SK-N-SH treated with all-trans-retinoic acid at 6 μM for 48 hours (cell line): ENCODE measurements around the gene HECA.

Experiments used
- ATAC-seq: fragments of 200-7000 bp; cut with Tn5 transposase; 3 replicates; pipeline ENCODE4 v1.9.1; 2020; ENCODE audit warnings: mild to moderate bottlenecking, moderate library complexity
- ARNTL ChIP-seq: fragments of 450-650 bp; formaldehyde crosslinking; IDR thresholded peaks from 2 replicates; pipeline ENCODE4 v1.5.0; 2020; ENCODE audit warnings: low read depth, mild to moderate bottlenecking, moderate library complexity, borderline replicate concordance
- BACH2 ChIP-seq: fragments of 250-450 bp; sonication (Bioruptor Pico); IDR thresholded peaks from 2 replicates; pipeline ENCODE4 v1.9.0; 2021; ENCODE audit warnings: mild to moderate bottlenecking, borderline replicate concordance
- ESRRG ChIP-seq: fragments of 250-450 bp; sonication (Bioruptor Pico); IDR thresholded peaks from 2 replicates; pipeline ENCODE4 v1.6.1; 2021; ENCODE audit warnings: mild to moderate bottlenecking
- GLIS3 ChIP-seq: fragments of 250-450 bp; sonication (Bioruptor Pico); IDR thresholded peaks from 2 replicates; pipeline ENCODE4 v1.5.0; 2020; ENCODE audit warnings: mild to moderate bottlenecking, moderate library complexity
- ISL1 ChIP-seq: fragments of 250-450 bp; sonication (Bioruptor Pico); IDR thresholded peaks from 2 replicates; pipeline ENCODE4 v2.1.2; 2022; ENCODE audit warnings: mild to moderate bottlenecking, moderate library complexity
- OSR1 ChIP-seq: fragments of 250-450 bp; sonication (Bioruptor Pico); IDR thresholded peaks from 2 replicates; pipeline ENCODE4 v1.8.0; 2022; ENCODE audit warnings: moderate library complexity, mild to moderate bottlenecking, inconsistent platforms
- PPARA ChIP-seq: fragments of 250-450 bp; sonication (Bioruptor Pico); IDR thresholded peaks from 2 replicates; pipeline ENCODE4 v1.5.0; 2020; ENCODE audit warnings: mild to moderate bottlenecking, borderline replicate concordance
- RARB ChIP-seq: fragments of 250-450 bp; sonication (Bioruptor Pico); IDR thresholded peaks from 2 replicates; pipeline ENCODE4 v1.8.0; 2021; ENCODE audit warnings: mild to moderate bottlenecking, moderate library complexity
- SNAI2 ChIP-seq: fragments of 250-450 bp; sonication (Bioruptor Pico); IDR thresholded peaks from 2 replicates; pipeline ENCODE4 v1.5.0; 2020; ENCODE audit warnings: mild to moderate bottlenecking, moderate library complexity
- TCF4 ChIP-seq: fragments of 250-450 bp; sonication (Bioruptor Pico); IDR thresholded peaks from 2 replicates; pipeline ENCODE4 v1.8.0; 2021; ENCODE audit warnings: mild to moderate bottlenecking, moderate library complexity, borderline replicate concordance
- TOX ChIP-seq: fragments of 250-450 bp; sonication (Bioruptor Pico); IDR thresholded peaks from 2 replicates; pipeline ENCODE4 v1.8.0; 2021; ENCODE audit warnings: mild to moderate bottlenecking, moderate library complexity, borderline replicate concordance
- ZC3H10 ChIP-seq: fragments of 250-450 bp; sonication (Bioruptor Pico); IDR thresholded peaks from 2 replicates; pipeline ENCODE4 v1.5.1; 2021; ENCODE audit warnings: mild to moderate bottlenecking, moderate library complexity
- ZFP3 ChIP-seq: fragments of 250-450 bp; sonication (Bioruptor Pico); IDR thresholded peaks from 2 replicates; pipeline ENCODE4 v1.5.0; 2020; ENCODE audit warnings: mild to moderate bottlenecking, moderate library complexity
- ZFP30 ChIP-seq: fragments of 450-650 bp; formaldehyde crosslinking; IDR thresholded peaks from 2 replicates; pipeline ENCODE4 v1.5.0; 2022; ENCODE audit warnings: mild to moderate bottlenecking, moderate library complexity
- ZNF565 ChIP-seq: fragments of 450-650 bp; formaldehyde crosslinking; conservative IDR thresholded peaks from 2 replicates; pipeline ENCODE4 v1.5.0; 2020; ENCODE audit warnings: low read depth, mild to moderate bottlenecking, moderate library complexity
- ZNF70 ChIP-seq: fragments of 450-650 bp; formaldehyde crosslinking; IDR thresholded peaks from 2 replicates; pipeline ENCODE4 v1.5.0; 2020; ENCODE audit warnings: mild to moderate bottlenecking, moderate library complexity
- ZNF8 ChIP-seq: fragments of 450-650 bp; formaldehyde crosslinking; IDR thresholded peaks from 2 replicates; pipeline ENCODE4 v1.5.0; 2020; ENCODE audit warnings: mild to moderate bottlenecking, moderate library complexity
- TF ChIP-seq, protein P1 (sequence below): fragments of 250-450 bp; sonication (Bioruptor Pico); IDR thresholded peaks from 2 replicates; pipeline ENCODE4 v1.5.1; 2021; ENCODE audit warnings: mild to moderate bottlenecking, moderate library complexity
- TF ChIP-seq, protein P2 (sequence below): fragments of 250-450 bp; sonication (Bioruptor Pico); IDR thresholded peaks from 2 replicates; pipeline ENCODE4 v1.5.1; 2020; ENCODE audit warnings: low read depth, mild to moderate bottlenecking, moderate library complexity
- TF ChIP-seq, protein P3 (sequence below): fragments of 250-450 bp; sonication (Bioruptor Pico); IDR thresholded peaks from 2 replicates; pipeline ENCODE4 v1.8.0; 2020; ENCODE audit warnings: mild to moderate bottlenecking, moderate library complexity, borderline replicate concordance

HECA gene

DNA sequence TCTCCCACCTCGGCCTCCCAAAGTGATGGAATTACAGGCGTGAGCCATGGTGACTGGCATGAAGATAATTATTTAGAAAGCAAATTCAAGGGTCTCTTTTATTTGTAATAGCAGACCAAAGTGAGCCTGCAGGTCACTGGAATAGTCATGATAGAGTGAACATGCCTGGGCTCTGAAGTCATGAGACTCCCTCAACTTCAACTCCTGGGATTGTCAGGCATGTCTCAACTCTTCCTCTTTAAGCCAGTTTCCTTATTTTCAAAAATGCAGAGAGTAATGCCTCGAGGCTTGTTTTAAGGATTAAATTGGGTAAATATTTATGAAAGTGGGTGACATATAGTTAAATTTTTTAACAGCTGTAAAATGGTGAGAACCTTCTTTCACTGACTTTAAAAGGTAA, 22.7 kb upstream of the HECA start (continued):
- TF ChIP-seq OSR1: no peak

DNA sequence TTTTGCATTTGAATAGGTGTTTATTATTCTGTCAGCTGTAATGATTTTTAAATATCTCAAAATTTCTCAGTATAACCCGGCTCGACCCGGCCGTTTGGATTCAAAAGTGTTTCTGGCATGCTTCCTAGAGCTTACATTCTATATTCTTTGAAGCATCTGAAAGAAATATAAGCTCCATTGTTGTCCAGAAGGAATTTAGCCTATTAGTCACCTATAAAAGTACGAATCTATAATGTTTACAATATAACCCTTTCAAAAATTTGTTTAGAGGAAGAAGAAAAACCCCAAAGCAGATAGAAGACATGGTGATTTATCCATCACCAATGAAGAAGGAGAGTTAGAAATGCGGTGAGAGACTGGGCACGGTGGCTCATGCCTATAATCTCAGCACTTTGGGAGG, 22.3 kb upstream of the HECA start:
- ATAC-seq: no peak
- TF ChIP-seq ZNF70 (CRISPR knock-in tag) (no peak), ZC3H10 (CRISPR knock-in tag) (no peak), RARB (CRISPR knock-in tag) (no peak), ARNTL (CRISPR knock-in tag) (no peak), SNAI2 (CRISPR knock-in tag) (no peak), ZFP30 (CRISPR knock-in tag) (no peak), BACH2 (CRISPR knock-in tag) (no peak), TOX (no peak), ISL1 (CRISPR knock-in tag) (no peak), ZNF565 (no peak), TCF4 (CRISPR knock-in tag) (no peak), ZFP3 (no peak), PPARA (CRISPR knock-in tag) (no peak), ZNF8 (CRISPR knock-in tag) (no peak), ESRRG (no peak), GLIS3 (no peak)
- TF ChIP-seq, protein P1, sequence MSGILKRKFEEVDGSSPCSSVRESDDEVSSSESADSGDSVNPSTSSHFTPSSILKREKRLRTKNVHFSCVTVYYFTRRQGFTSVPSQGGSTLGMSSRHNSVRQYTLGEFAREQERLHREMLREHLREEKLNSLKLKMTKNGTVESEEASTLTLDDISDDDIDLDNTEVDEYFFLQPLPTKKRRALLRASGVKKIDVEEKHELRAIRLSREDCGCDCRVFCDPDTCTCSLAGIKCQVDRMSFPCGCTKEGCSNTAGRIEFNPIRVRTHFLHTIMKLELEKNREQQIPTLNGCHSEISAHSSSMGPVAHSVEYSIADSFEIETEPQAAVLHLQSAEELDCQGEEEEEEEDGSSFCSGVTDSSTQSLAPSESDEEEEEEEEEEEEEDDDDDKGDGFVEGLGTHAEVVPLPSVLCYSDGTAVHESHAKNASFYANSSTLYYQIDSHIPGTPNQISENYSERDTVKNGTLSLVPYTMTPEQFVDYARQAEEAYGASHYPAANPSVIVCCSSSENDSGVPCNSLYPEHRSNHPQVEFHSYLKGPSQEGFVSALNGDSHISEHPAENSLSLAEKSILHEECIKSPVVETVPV (CRISPR knock-in tag): no peak
- TF ChIP-seq, protein P2, sequence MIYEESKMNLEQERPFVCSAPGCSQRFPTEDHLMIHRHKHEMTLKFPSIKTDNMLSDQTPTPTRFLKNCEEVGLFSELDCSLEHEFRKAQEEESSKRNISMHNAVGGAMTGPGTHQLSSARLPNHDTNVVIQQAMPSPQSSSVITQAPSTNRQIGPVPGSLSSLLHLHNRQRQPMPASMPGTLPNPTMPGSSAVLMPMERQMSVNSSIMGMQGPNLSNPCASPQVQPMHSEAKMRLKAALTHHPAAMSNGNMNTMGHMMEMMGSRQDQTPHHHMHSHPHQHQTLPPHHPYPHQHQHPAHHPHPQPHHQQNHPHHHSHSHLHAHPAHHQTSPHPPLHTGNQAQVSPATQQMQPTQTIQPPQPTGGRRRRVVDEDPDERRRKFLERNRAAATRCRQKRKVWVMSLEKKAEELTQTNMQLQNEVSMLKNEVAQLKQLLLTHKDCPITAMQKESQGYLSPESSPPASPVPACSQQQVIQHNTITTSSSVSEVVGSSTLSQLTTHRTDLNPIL (CRISPR knock-in tag): no peak
- TF ChIP-seq, protein P3, sequence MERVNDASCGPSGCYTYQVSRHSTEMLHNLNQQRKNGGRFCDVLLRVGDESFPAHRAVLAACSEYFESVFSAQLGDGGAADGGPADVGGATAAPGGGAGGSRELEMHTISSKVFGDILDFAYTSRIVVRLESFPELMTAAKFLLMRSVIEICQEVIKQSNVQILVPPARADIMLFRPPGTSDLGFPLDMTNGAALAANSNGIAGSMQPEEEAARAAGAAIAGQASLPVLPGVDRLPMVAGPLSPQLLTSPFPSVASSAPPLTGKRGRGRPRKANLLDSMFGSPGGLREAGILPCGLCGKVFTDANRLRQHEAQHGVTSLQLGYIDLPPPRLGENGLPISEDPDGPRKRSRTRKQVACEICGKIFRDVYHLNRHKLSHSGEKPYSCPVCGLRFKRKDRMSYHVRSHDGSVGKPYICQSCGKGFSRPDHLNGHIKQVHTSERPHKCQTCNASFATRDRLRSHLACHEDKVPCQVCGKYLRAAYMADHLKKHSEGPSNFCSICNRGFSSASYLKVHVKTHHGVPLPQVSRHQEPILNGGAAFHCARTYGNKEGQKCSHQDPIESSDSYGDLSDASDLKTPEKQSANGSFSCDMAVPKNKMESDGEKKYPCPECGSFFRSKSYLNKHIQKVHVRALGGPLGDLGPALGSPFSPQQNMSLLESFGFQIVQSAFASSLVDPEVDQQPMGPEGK (CRISPR knock-in tag): no peak
- TF ChIP-seq, all 23 proteins: peak for 0

DNA sequence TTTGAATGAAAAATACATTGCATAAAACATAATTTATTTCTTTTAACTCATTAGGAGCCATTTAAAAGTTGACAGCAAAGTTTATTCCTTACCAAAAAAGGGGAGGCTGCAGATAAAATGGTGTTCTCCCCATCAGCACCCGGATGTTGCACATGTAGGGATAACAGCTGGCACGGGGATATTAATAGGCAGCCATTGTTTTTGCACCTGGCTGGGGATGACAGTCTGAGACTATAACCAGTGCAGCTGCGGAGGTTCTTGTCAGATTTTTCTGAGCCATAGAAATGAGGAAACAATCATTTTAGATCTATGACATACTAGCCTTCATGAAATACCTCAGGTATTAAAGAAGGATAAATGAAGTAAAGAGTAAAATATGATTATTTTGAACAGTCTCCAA, 20.1 kb upstream of the HECA start:
- TF ChIP-seq OSR1: no peak
- TF ChIP-seq GLIS3: no peak
- no peak for TF ChIP-seq ZNF70 (CRISPR knock-in tag)
- no peak for TF ChIP-seq PPARA (CRISPR knock-in tag)
- TF ChIP-seq ZNF8 (CRISPR knock-in tag): no peak
- TF ChIP-seq ZFP30 (CRISPR knock-in tag): no peak
- TF ChIP-seq, protein P2 (CRISPR knock-in tag): no peak
- TF ChIP-seq TCF4 (CRISPR knock-in tag): no peak
- TF ChIP-seq ARNTL (CRISPR knock-in tag): no peak
- ATAC-seq: no peak

DNA sequence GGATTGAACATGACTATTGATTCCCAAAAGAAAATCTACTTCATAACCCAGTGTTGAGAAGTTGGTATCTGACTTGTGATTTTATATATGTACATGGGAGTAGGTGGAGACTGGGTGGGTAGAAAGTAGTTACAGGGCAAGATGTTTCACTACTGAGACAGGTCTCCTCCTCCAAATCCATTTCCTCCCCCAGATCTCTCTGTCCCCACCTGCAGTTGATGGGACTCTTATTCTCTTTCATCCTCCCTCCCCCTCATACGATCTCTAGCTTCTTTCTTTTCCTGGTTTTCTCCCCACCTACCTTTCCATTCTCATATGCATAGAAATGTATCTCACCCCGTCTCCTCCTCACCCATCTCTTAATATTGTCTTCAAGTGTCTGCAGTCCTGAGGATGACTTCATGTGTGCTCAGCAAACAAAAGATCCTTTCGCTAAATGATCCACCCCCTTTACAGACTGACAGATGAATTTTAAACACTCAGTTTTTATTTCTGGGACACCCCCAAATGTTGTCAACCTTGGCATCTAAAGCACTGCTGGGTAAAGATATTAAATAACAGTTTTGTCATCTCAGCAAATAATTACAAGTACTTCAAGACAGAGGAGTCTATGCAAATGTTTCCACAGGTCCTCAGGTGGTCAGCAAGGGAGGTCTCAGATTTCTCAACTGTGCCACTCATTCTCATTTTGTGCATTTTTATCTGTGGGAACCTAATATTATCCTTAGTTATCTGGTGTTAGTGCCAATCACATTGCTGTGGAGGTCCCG, 18.7 kb upstream of the HECA start:
- TF ChIP-seq ZNF70 (CRISPR knock-in tag): no peak
- no peak for TF ChIP-seq PPARA (CRISPR knock-in tag)
- TF ChIP-seq, protein P1 (CRISPR knock-in tag): no peak
- TF ChIP-seq, protein P3 (CRISPR knock-in tag): no peak
- no peak for TF ChIP-seq ESRRG
- no peak for TF ChIP-seq TOX
- TF ChIP-seq, protein P2 (CRISPR knock-in tag): no peak
- no peak for ATAC-seq
